ENCODE data around the gene TUBB2B.
"Not testable (repeated sequence)": the region's sequence is repeated elsewhere in the genome, so short reads cannot be mapped to it uniquely, and the experiment has no call there.

The TUBB2B gene

DNA sequence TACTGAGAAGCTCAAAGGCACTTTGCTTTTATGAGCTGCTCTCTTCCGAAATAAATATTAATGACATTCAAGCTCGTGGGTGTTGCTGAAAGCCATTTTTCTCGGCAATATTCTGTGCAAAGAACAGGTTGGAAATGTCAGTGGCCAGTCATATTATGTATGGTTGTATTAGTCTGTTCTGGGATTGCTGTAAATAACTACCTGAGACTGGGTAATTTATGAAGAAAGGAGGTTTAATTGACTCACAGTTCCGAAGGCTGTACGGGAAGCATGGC, 32.1 kb downstream of the TUBB2B start:
- TF ChIP-seq, protein P1, sequence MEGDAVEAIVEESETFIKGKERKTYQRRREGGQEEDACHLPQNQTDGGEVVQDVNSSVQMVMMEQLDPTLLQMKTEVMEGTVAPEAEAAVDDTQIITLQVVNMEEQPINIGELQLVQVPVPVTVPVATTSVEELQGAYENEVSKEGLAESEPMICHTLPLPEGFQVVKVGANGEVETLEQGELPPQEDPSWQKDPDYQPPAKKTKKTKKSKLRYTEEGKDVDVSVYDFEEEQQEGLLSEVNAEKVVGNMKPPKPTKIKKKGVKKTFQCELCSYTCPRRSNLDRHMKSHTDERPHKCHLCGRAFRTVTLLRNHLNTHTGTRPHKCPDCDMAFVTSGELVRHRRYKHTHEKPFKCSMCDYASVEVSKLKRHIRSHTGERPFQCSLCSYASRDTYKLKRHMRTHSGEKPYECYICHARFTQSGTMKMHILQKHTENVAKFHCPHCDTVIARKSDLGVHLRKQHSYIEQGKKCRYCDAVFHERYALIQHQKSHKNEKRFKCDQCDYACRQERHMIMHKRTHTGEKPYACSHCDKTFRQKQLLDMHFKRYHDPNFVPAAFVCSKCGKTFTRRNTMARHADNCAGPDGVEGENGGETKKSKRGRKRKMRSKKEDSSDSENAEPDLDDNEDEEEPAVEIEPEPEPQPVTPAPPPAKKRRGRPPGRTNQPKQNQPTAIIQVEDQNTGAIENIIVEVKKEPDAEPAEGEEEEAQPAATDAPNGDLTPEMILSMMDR (conservative IDR thresholded peaks at IDR 0.05; ENCODE audit: low read length): no peak
- DNase-seq (ENCODE audit: low read depth): no peak
- H3K4me3 ChIP-seq (ENCODE audit: low read length): no peak overlapping the region

DNA sequence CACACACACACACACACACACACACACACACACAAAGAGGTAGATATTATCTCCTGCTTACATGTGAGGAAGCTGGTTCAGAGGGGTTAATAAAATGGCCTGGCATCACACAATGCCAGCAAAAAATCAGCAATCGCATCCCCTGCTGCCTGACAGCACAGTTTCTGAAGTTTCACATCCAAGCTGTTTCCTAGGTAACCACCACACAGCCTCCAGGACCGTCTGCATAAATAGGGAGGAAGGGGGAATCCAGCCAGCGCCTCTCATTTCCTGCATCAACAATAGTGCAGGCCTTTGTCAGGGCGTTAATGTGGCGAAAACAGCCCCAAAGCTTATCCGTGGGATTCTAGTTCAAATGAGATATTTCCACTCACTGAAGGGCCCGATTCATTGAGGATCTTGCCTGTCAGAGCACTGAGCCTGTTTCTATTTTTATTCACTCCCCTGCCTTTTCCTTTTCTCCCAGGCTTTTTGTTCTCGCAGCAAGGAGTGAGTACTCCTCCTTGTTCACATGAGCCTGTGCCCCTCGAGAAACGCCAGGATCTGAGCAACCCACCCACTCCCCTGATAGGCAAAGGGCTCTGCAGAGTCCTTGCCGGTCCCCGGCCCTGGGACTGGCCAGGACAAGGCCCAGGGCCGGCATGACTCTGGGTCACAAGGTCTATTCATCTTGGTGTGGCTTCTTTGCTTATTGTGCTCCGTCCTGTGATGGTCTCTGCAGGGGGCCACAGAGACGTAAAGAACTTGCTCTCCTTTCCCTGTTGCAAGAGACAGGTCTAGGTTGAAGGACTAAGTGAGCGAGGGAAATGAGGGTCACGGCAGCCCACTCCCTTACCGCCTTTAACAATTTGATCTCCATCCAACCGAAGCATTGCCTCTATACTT, 32.7 kb downstream of the TUBB2B start:
- no peak for DNase-seq (ENCODE audit: low read depth)
- H3K4me3 ChIP-seq (ENCODE audit: low read length): no peak overlapping the region
- TF ChIP-seq, protein P1 (conservative IDR thresholded peaks at IDR 0.05; ENCODE audit: low read length): no peak

GRCh38 chr6:3193102-3193849, 34.2 kb downstream of the TUBB2B start:
- DNase-seq (ENCODE audit: low read depth): no peak
- TF ChIP-seq, protein P1 (conservative IDR thresholded peaks at IDR 0.05; ENCODE audit: low read length): no peak

DNA sequence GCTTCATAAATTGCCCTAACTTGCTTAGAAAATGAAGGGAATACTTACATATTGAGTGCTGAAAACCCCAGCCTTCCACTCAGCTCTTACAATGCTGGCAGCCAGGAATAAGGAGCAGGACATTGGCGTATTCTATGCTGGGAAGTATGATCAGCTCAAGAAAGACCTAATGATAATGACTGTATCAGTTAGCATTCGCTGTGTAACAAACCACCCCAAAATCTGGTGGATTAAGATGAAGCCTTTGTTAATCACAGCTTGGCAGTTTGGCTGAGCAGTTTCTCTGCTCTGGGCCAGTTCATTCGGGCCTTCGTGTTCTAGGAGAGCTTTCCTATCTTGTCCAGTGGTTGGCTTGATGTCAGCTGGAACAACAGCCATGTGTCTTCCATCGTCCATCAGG, 36.7 kb downstream of the TUBB2B start:
- TF ChIP-seq, protein P1 (conservative IDR thresholded peaks at IDR 0.05; ENCODE audit: low read length): no peak
- no peak overlapping the region for H3K4me3 ChIP-seq (ENCODE audit: low read length)
- DNase-seq (ENCODE audit: low read depth): no peak

More at GRCh38 chr6:3193102-3193849, 34.2 kb downstream of the TUBB2B start:
- no peak overlapping the region for H3K4me3 ChIP-seq (ENCODE audit: low read length)

GRCh38 chr6:3190056-3190455, 37.4 kb downstream of the TUBB2B start:
- TF ChIP-seq, protein P1 (conservative IDR thresholded peaks at IDR 0.05; ENCODE audit: low read length): no peak
- DNase-seq (ENCODE audit: low read depth): no peak
- no peak overlapping the region for H3K4me3 ChIP-seq (ENCODE audit: low read length)

GRCh38 chr6:3189192-3189591, 38.3 kb downstream of the TUBB2B start:
- DNase-seq (ENCODE audit: low read depth); H3K4me3 ChIP-seq (ENCODE audit: low read length): not testable (repeated sequence)

- TF ChIP-seq, protein P1 (conservative IDR thresholded peaks at IDR 0.05; ENCODE audit: low read length): no peak
- DNase-seq (ENCODE audit: low read depth): no peak
- H3K4me3 ChIP-seq (ENCODE audit: low read length): no peak overlapping the region
These were observed 39.2 kb downstream of the TUBB2B start for GRCh38 chr6:3188262-3188661.

All from AG10803 (cell line).